ENCODE data around the gene PPP2R2B.

The PPP2R2B gene

GRCh38 chr5:146656703-146657102 is 221.9 kb downstream of the PPP2R2B start:
- Histone ChIP-seq H3K79me2 (ENCODE audit: low read length) (no peaks in the 10 kb centered on the region), H3K9me2 (replicated peaks; ENCODE audit: insufficient read depth, low read length) (no peaks in the 10 kb centered on the region), H3K27me3 (replicated peaks; ENCODE audit: insufficient read depth, low read length) (no peaks in the 10 kb centered on the region), H2AFZ (ENCODE audit: low read length) (no peak overlapping the region), H3K4me3 (ENCODE audit: low read length) (no peak overlapping the region), H3F3A (ENCODE audit: insufficient read depth, low read length) (no peaks in the 10 kb centered on the region), H3K36me3 (replicated peaks; ENCODE audit: insufficient read depth, low read length) (no peaks in the 10 kb centered on the region), H3K9ac (ENCODE audit: low read length) (no peak overlapping the region), H3K4me1 (ENCODE audit: low read length) (no peaks in the 10 kb centered on the region), H3K9me3 (replicated peaks; ENCODE audit: insufficient read depth, low read length) (no peaks in the 10 kb centered on the region), H3K27ac (ENCODE audit: low read length) (no peak overlapping the region), H3K4me2 (ENCODE audit: low read depth, low read length) (no peak overlapping the region), H4K20me1 (ENCODE audit: insufficient read depth, low read length) (no peaks in the 10 kb centered on the region)
- TF ChIP-seq CTCF (IDR thresholded peaks at IDR 0.05; ENCODE audit: low read length), result no peak
- TF ChIP-seq EZH2 (optimal IDR thresholded peaks at IDR 0.05; ENCODE audit: low read depth, low read length), result no peak
- no peak for TF ChIP-seq EZH2phosphoT487 (IDR thresholded peaks at IDR 0.05; ENCODE audit: low read length)
- no peak for DNase-seq

DNA sequence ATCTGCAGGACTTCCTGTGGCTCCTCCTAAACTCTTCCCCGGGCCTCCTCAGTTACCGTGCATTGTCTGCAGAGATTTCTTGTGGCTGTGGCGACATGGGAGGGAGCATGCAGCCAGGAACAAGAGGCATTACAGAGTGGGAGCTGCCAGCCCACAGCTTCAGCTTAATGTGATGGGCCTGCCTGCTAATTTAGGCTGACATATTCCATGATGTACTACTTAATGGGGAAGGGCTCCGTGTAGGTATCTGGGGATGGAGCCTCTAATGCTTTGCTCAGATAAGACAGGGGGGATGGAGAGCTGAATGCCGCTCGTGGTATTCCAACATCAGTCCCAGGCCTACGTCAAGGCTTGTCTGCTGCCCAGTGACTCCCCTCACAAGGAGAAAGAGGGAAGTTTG is 225.0 kb downstream of the PPP2R2B start:
- Histone ChIP-seq H3K9me2 (replicated peaks; ENCODE audit: insufficient read depth, low read length) (no peaks in the 10 kb centered on the region), H3K9ac (ENCODE audit: low read length) (no peak overlapping the region), H3K27ac (ENCODE audit: low read length) (no peak overlapping the region), H3K4me3 (ENCODE audit: low read length) (no peak overlapping the region), H3K9me3 (replicated peaks; ENCODE audit: insufficient read depth, low read length) (no peaks in the 10 kb centered on the region), H4K20me1 (ENCODE audit: insufficient read depth, low read length) (no peaks in the 10 kb centered on the region), H3F3A (ENCODE audit: insufficient read depth, low read length) (no peaks in the 10 kb centered on the region), H2AFZ (ENCODE audit: low read length) (no peak overlapping the region), H3K4me1 (ENCODE audit: low read length) (no peaks in the 10 kb centered on the region), H3K27me3 (replicated peaks; ENCODE audit: insufficient read depth, low read length) (no peaks in the 10 kb centered on the region), H3K36me3 (replicated peaks; ENCODE audit: insufficient read depth, low read length) (no peaks in the 10 kb centered on the region), H3K4me2 (ENCODE audit: low read depth, low read length) (no peak overlapping the region), H3K79me2 (ENCODE audit: low read length) (no peaks in the 10 kb centered on the region)
- no peak for DNase-seq
- TF ChIP-seq EZH2 (optimal IDR thresholded peaks at IDR 0.05; ENCODE audit: low read depth, low read length), result no peak
- no peak for TF ChIP-seq CTCF (IDR thresholded peaks at IDR 0.05; ENCODE audit: low read length)
- TF ChIP-seq EZH2phosphoT487 (IDR thresholded peaks at IDR 0.05; ENCODE audit: low read length), result no peak

- Histone ChIP-seq H3K4me3 (ENCODE audit: low read length) (no peak overlapping the region), H3K9me2 (replicated peaks; ENCODE audit: insufficient read depth, low read length) (no peaks in the 10 kb centered on the region), H3K79me2 (ENCODE audit: low read length) (no peaks in the 10 kb centered on the region), H3K4me2 (ENCODE audit: low read depth, low read length) (no peak overlapping the region), H2AFZ (ENCODE audit: low read length) (no peak overlapping the region), H3K9me3 (replicated peaks; ENCODE audit: insufficient read depth, low read length) (no peaks in the 10 kb centered on the region), H3K27me3 (replicated peaks; ENCODE audit: insufficient read depth, low read length) (no peaks in the 10 kb centered on the region), H3K4me1 (ENCODE audit: low read length) (no peaks in the 10 kb centered on the region), H3K36me3 (replicated peaks; ENCODE audit: insufficient read depth, low read length) (no peaks in the 10 kb centered on the region), H3K27ac (ENCODE audit: low read length) (no peak overlapping the region), H4K20me1 (ENCODE audit: insufficient read depth, low read length) (no peaks in the 10 kb centered on the region), H3K9ac (ENCODE audit: low read length) (no peak overlapping the region), H3F3A (ENCODE audit: insufficient read depth, low read length) (no peaks in the 10 kb centered on the region)
- no peak for TF ChIP-seq EZH2phosphoT487 (IDR thresholded peaks at IDR 0.05; ENCODE audit: low read length)
- TF ChIP-seq CTCF (IDR thresholded peaks at IDR 0.05; ENCODE audit: low read length), result no peak
- no peak for TF ChIP-seq EZH2 (optimal IDR thresholded peaks at IDR 0.05; ENCODE audit: low read depth, low read length)
- no peak for DNase-seq
Measured at GRCh38 chr5:146652547-146652946, 226.0 kb downstream of the PPP2R2B start.
